GM08714 (cell line): ENCODE measurements around the gene TIMM29.

ENCODE experiments used
- H3K4me3 ChIP-seq: fragments of 200-500 bp; sonication (Bioruptor generic); 2 replicates; pipeline ENCODE4 v1.5.1; 2014; ENCODE audit warnings: mild to moderate bottlenecking, low read length, inconsistent platforms
- ZNF274 ChIP-seq: IDR thresholded peaks from 2 replicates; pipeline ENCODE4 v1.6.1; 2012; ENCODE audit warnings: mild to moderate bottlenecking, low read depth, low read length

Gene TIMM29

DNA sequence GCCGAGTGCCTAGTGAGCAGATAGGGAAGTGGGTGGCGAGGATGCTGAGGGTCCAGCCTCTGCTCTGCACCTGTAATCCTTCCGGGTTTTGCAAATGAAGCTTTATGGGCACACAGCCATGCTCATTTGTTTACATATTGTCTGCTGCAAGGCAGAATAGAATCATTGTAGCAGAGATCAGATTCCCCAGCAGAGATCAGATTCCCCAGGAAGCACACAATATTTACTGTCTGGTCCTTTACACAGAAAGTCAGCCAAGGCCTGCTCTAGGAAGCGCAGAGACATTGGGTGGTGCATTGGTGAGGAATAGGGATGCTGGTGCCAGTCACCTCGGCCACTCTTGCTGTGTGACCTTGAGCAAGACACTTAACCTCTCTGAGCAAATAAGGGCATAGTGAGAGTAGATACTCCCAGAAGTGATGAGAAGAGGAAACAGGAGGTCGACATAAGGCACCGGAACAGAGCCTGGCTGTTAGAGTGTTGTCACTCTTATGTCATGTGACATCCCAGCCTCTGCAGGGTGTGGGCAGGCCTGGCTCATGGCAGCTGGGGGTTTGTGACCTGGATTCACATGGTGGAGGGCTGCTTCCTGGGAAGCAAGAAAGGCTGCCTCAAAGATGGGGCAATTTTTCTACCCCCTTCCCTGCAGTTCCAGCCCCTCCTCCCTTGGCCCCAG lies 31.6 kb upstream of the TIMM29 start:
- no peak for TF ChIP-seq ZNF274
- no peak overlapping the region for H3K4me3 ChIP-seq

DNA sequence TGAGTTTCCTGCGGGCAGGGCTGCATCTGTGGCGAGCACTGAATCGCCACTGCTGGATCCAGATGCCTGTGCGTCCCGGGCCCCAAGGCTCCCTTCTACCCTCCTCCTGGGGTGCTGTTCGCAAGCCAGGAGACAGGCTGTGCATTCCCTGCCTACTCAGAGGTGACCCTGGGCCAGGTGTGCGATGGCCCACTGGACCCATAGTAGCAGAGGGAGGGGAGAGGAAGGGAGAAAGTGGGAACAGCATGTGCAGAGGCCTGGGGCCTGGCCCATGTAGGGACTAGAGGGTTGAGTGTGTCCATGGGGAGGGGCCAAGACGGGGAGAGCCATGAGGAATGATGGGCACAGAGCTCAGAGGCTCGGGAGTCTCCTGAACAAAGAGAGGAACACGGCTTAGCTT lies 30.0 kb upstream of the TIMM29 start:
- no peak for TF ChIP-seq ZNF274
- H3K4me3 ChIP-seq = no peak overlapping the region

DNA sequence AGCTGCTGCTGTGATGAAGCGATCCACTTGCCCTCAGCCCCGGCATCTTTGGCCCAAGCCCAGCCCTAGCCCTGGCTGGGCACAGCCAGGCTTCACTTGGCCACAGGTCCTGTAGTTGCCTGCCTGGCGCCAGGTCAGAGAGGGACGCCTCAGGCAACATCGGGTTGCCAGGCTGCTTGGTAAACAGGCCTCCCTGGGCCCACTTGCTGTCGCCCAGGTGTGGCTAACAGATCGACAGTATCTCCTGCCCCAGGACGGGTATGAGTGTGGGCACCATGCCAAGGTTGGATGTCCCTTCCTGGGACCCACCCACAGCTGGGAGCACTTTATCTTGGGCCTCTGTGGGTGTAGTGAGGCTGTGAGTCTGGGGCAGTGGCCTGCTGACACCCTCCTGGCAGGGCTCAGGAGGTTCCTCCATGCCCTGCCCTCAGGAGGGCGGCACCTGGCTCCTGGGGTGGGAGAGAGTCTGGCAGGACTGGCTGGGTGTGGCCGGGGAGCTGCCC lies 29.4 kb upstream of the TIMM29 start:
- H3K4me3 ChIP-seq = no peak overlapping the region
- TF ChIP-seq ZNF274 = no peak

DNA sequence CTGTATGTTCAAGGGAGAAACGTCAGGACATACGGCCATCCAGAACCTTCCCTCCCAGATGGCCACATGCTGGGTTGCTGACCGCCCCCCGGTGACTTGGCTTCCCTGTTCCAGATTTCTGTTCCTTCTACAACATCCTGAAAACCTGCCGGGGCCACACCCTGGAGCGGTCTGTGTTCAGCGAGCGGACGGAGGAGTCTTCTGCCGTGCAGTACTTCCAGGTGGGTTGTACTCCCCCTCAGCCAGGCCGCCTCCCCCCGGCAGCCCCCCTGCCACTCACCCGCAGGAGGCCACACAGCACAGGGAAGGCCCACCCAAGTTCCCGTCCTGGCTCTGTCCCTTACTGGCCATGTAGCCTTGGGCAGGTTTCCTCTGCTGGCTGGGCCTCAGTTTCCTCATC lies 20.7 kb upstream of the TIMM29 start:
- TF ChIP-seq ZNF274 = no peak

DNA sequence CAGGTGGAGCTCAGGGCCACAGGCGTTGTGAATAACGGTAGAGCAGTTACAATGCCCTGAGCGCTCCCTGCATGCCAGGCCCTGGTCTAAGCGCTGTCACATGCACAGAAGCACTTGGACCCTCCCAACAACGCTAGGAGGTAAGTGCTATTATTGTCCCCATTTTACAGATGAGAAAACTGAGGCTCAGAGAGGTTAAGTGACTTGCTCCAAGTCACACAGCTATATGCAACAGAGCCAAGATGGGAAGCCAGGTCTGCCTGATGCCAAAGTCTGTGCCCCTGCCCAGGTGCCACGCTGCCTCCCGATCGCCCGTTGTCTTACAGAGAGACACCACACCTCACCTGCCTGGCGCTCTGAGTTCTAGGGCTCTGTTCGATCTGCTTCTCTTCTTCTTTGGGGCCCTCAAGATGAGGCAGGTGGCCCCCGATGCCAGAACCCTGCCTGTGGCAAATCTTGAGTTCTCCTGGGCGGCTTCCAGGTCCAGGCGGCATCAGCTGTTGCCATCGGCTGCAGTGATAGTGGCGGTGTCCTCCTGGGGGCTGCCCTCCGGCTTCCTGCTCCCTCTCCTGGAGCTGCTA lies 20.1 kb upstream of the TIMM29 start:
- TF ChIP-seq ZNF274 = no peak
- no peak overlapping the region for H3K4me3 ChIP-seq

More for the DNA sequence above, 20.7 kb upstream of the TIMM29 start:
- H3K4me3 ChIP-seq = no peak overlapping the region

DNA sequence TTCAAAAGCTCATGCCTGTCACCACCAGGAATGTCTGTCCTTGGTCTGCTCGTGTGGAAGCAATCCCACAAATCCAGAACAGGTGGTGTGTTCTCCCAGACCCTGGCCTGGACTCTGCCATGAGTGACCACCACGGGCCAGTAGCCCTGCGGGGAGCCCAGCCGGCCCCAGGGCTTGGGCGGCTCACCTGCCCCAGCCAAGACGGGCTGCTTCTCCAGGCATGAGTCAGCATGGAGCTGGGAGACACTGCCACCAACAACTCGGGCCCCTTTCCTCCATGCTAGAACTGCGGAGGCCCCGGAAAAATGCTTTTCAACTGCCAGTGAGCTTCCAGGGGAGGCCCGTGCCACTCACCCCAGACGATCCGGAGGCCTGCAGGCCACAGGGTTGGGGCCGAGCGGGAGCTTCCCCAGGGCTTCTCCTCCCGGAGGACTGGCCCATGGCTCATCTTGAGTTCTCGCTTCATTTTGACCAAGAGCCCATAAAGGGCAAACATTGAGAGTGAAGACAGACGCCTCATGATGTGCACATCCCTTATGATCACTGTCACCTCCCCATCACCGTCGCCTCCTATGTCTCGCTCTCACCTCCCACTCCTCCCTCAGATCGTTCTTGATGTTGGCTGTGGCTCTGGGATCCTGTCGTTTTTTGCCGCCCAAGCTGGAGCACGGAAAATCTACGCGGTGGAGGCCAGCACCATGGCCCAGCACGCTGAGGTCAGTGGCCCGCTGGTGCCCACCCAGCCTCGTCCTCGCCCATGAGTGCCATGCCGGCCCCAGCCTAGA lies 16.8 kb upstream of the TIMM29 start:
- H3K4me3 ChIP-seq = no peak overlapping the region
- TF ChIP-seq ZNF274 = no peak

DNA sequence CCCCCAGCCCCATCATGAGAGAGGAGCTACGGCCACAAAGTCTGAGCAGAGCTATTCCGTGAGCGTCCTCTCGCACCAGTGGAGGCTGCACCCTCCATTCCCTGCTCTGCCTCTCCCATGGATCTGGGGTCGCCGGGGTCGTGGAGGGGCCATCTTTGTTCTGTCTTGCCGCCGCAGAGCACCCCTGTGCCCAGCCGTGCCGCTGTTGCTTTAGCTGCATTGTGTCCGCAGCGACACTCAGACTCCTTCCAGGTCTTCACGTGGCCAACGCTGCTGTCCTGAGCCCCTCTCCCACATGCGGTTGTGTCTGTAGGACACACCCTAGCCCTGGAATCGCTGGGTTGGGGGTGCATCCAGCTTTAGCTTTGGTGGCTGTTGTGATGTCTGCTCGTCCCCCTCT lies 16.0 kb upstream of the TIMM29 start:
- TF ChIP-seq ZNF274 = no peak

DNA sequence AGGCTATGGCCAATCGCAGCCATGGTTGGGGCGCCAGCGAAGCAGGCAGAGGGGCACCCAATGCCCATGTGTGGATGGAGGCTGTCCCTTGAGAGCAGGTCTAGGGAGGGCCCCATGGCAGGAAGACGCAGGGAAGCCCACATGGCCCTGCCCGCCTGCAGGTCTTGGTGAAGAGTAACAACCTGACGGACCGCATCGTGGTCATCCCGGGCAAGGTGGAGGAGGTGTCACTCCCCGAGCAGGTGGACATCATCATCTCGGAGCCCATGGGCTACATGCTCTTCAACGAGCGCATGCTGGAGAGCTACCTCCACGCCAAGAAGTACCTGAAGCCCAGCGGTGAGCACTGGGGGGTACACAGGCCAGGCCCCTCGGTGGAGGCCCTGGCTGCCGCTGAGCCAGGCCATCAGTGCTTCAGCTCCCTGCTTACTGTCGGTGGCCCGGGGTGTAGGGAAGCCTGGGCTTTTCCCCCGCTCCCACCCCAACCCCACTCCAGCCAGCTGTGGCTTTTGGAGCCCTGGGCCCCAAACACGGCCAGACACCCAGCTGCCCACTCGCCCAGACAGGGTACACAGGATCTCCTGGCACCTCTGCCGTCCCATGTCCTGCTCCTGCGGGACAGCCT lies 14.8 kb upstream of the TIMM29 start:
- no peak overlapping the region for H3K4me3 ChIP-seq
- no peak for TF ChIP-seq ZNF274

More for the DNA sequence above, 16.0 kb upstream of the TIMM29 start:
- no peak overlapping the region for H3K4me3 ChIP-seq

DNA sequence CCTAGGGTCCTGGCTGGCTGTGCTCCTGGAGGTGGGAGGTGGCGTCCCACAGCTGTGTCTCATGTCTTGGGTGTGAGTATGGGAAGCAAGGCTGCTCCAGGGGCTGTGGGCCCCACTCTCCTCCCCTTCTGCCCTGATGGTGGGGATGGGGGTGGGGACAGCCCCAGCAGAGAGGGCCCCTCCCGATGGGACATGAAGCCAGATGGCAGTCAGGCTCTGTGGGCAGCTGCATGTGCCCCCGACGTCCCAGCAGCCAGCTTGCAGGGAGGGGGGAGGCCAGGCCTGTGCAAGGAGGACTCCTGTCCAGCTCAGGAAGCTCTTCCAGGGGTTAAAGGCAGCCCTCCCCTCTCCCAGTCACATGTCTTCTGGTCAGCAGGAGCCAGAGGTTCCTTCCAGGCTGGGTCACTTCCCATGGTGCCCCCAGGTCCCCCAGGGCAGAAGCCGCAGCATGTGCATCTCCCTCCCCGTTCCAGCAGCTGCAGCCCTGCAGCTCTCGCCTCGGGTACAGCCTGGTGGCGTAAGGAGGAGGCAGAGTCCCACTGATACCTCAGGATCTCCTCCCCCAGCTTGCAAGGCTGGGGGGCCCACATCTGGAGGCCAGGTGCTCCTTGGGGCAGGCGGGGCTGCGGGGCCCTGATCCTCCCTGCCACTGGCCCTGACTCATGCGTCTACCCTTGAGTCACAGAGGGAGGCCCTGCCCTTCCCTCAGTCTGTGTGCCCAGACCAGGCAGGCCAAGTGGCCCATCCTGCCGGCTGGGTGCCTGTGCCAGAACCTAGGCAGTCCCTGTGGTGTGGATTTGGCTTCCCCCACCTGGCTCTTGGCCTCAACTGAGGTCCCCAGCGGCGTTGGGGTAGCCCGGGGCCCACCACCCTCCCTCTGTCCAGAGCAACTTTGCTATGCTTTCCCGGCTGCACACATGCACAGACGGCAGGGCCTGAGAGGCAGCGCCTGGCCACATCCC lies 13.2 kb upstream of the TIMM29 start:
- no peak for TF ChIP-seq ZNF274
- no peak overlapping the region for H3K4me3 ChIP-seq

DNA sequence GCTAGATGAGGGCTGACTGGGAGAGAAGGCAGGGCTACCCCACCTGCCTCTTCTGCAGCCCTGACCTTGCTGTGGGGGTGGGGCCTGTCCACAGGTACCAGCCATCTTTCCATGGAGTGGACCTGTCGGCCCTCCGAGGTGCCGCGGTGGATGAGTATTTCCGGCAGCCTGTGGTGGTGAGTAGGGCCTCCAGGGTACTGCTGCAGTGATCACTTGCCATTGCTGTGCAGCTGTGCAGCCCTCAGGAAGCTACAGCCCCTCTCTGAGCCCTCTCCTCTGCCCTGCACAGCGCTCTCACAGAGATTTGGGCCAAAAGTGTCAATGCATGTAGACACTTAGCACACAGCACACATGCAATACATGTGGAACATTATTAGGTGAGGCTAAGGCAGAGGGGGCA lies 12.0 kb upstream of the TIMM29 start:
- no peak for TF ChIP-seq ZNF274
- H3K4me3 ChIP-seq = no peak overlapping the region

DNA sequence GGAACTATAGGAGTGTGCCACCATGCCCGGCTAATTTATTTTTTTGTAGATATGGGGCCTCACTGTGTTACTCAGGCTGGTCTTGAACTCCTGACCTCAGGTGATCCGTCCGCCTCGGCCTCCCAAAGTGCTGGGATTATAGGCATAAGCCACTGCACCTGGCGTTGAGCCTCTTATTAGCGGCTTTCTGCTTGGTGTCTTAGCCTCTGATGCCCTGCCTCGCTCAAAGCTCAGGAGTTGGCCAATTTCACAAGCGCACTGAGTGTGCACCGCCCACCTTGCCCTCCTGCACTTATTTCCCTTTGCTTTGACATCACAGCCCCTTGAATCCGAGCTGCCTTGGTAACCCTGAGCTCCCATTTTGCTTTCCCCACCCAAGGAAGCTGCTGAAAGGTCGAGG lies 10.3 kb upstream of the TIMM29 start:
- no peak for TF ChIP-seq ZNF274
- H3K4me3 ChIP-seq = no peak overlapping the region

DNA sequence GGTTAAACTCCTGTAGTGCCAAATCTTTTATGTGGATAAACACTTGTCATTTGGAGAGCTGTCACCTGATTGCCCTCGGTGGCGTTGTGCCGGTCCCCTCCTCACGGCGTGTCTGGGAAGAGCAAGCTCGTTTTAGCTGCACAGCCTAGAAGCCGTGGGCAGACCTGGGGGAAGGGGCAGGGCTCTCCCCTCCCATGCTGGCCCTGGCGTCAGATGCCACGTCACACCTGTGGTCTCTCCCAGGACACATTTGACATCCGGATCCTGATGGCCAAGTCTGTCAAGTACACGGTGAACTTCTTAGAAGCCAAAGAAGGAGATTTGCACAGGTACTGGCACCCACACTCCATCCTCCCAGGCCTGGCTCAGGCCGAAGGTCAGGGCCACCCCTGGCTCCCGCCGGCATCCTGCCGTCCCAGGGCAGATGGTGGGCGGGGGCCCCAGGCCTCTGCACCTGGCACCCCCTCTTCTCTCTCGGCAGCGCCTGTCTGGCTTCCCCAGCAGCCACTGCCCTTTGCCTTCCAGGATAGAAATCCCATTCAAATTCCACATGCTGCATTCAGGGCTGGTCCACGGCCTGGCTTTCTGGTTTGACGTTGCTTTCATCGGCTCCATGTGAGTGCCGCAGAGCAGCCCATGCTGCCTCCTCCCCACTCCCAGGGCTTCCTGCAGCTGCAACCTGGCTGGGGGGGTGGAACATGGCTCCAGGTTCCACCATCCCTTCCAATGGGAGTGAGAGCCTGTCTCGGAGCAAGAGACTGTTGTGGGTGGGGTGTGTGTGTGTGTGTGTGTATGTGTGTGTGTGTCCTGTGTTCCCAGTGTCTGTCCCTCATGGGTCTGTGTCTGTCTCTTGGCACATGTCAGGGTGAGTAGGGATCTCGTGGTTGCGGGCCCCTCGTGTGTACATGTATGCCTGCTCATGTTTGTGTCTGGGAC lies 9.0 kb upstream of the TIMM29 start:
- no peak for TF ChIP-seq ZNF274

DNA sequence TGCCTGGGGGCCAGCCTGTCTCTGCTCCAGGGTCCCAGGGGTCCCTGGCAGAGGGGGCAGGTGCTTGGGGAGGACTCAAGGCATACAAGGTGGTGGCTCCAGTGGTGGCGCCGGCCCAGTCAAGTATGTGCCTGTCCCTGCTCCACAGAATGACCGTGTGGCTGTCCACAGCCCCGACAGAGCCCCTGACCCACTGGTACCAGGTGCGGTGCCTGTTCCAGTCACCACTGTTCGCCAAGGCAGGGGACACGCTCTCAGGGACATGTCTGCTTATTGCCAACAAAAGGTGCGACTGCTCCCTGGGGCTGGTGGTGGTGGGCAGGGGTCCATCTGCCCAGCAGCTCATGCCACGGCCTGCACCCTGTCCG lies 8.3 kb upstream of the TIMM29 start:
- no peak for TF ChIP-seq ZNF274

More for the DNA sequence above, 9.0 kb upstream of the TIMM29 start:
- H3K4me3 ChIP-seq = no peak overlapping the region

More for the DNA sequence above, 8.3 kb upstream of the TIMM29 start:
- no peak overlapping the region for H3K4me3 ChIP-seq
